MCF 10A (cell line): ENCODE measurements around the gene CDKL1. TPM values are rescaled to one million over a fixed set of nuclear protein-coding genes. Genes with fewer than 3 reads are reported as not detected.
"Not testable (repeated sequence)": the region's sequence is repeated elsewhere in the genome, so short reads cannot be mapped to it uniquely, and the experiment has no call there.

ENCODE experiments used
- BruUV-seq: library from RNA; stranded (reverse); fragments of 400-500 nt; replicated peaks from 2 replicates; lab custom pipeline; 2021; lab: Mats Ljungman, UMichigan
- CTCF ChIA-PET: fragments of 300-600 bp; sonication (Branson Sonifier 250); formaldehyde crosslinking; extraction: SDS; loops from one replicate; lab custom pipeline; 2021; ENCODE audit warnings: antibody characterized with exemption, inconsistent platforms; lab: Yijun Ruan, JAX
- POLR2A ChIA-PET: fragments of 300-600, 350-650 bp; sonication (Branson Sonifier 250); formaldehyde crosslinking; extraction: SDS; loops from one replicate; lab custom pipeline; 2020; ENCODE audit warnings: antibody characterized with exemption, inconsistent platforms; lab: Yijun Ruan, JAX
- DNase-seq: peaks from one replicate; pipeline ENCODE4 v3.0.0-alpha.2; 2018; ENCODE audit not compliant: unreplicated experiment
- H3K27ac Mint-ChIP-seq: one replicate; pipeline ENCODE4 v1.8.0; 2022; ENCODE audit warnings: mild to moderate bottlenecking, low read depth, mixed read lengths; ENCODE audit not compliant: unreplicated experiment
- H3K27me3 Mint-ChIP-seq: one replicate; pipeline ENCODE4 v1.8.0; 2022; ENCODE audit warnings: mixed read lengths; ENCODE audit not compliant: insufficient read depth, unreplicated experiment
- H3K36me3 Mint-ChIP-seq: one replicate; pipeline ENCODE4 v1.8.0; 2022; ENCODE audit warnings: mild to moderate bottlenecking, moderate library complexity, mixed read lengths; ENCODE audit not compliant: insufficient read depth, unreplicated experiment
- H3K4me1 Mint-ChIP-seq: one replicate; pipeline ENCODE4 v1.8.0; 2022; ENCODE audit warnings: mixed read lengths; ENCODE audit not compliant: insufficient read depth, unreplicated experiment
- H3K4me3 Mint-ChIP-seq: one replicate; pipeline ENCODE4 v1.8.0; 2022; ENCODE audit warnings: mild to moderate bottlenecking, moderate library complexity, mixed read lengths; ENCODE audit not compliant: unreplicated experiment
- H3K9me3 Mint-ChIP-seq: one replicate; pipeline ENCODE4 v1.8.0; 2022; ENCODE audit warnings: mixed read lengths; ENCODE audit not compliant: unreplicated experiment
- CTCF ChIP-seq: fragments of 200-600 bp; IDR thresholded peaks from one replicate; pipeline ENCODE4 v1.8.0; 2022; ENCODE audit warnings: antibody characterized with exemption, mild to moderate bottlenecking; ENCODE audit not compliant: unreplicated experiment
- intact Hi-C: fragments of 100-400 bp; cut with micrococcal nuclease; formaldehyde crosslinking; loops from 2 replicates; pipeline ENCODE4 v1.14.1; 2022
- total RNA-seq: library from RNA; stranded (reverse); gene quantifications from 2 replicates; pipeline ENCODE4 v1.2.3, GENCODE V29; 2022

CDKL1 gene
- total RNA-seq, 1 experiment from 2014 or later, result 26.3 TPM

- Mint-ChIP-seq H3K4me3 (no peak overlapping the region), H3K4me1 (peaks cover 12% of the 10 kb centered on the region), H3K27me3 (no peaks in the 10 kb centered on the region), H3K27ac (no peak overlapping the region), H3K36me3 (peaks cover 6% of the 10 kb centered on the region), H3K9me3 (no peaks in the 10 kb centered on the region)
- ChIA-PET CTCF (interaction anchor here (0.6 to 0.9 kb wide), 2 partner anchors 17 to 39 kb away, joined by 3 read pairs; no protein-coding TSS in a partner anchor), POLR2A (interaction anchor here (0.6 to 2.9 kb wide), 5 partner anchors 10 to 55 kb away, joined by 3 to 12 read pairs (median 3); partner anchors contain the start of gene CDKL1)
- BruUV-seq, result no TSS peak
- no peak for TF ChIP-seq CTCF
- intact Hi-C loops, result no loop called here
- no peak for DNase-seq
Measured at GRCh38 chr14:50360093-50360492, 36.6 kb downstream of the CDKL1 start.

GRCh38 chr14:50359631-50360030, 37.0 kb downstream of the CDKL1 start:
- intact Hi-C loops, result no loop called here
- no peaks in the 10 kb centered on the region for H3K27me3 Mint-ChIP-seq
- CTCF ChIA-PET, result interaction anchor here (0.6 to 0.9 kb wide), 2 partner anchors 18 to 38 kb away, joined by 3 read pairs; no protein-coding TSS in a partner anchor
- BruUV-seq, result no TSS peak
- no peak for DNase-seq
- H3K4me3 Mint-ChIP-seq, result no peak overlapping the region
- no peaks in the 10 kb centered on the region for H3K9me3 Mint-ChIP-seq
- no peak overlapping the region for H3K27ac Mint-ChIP-seq
- POLR2A ChIA-PET, result interaction anchor here (0.7 to 2.9 kb wide), 2 partner anchors 36 to 56 kb away, joined by 3 to 12 read pairs; partner anchors contain the start of gene CDKL1
- TF ChIP-seq CTCF, result no peak
- peaks cover 6% of the 10 kb centered on the region for H3K36me3 Mint-ChIP-seq
- peaks cover 12% of the 10 kb centered on the region for H3K4me1 Mint-ChIP-seq

GRCh38 chr14:50357753-50358395, 38.8 kb downstream of the CDKL1 start:
- DNase-seq, result no peak
- Mint-ChIP-seq H3K9me3 (no peaks in the 10 kb centered on the region), H3K36me3 (peaks cover 6% of the 10 kb centered on the region), H3K4me3 (no peak overlapping the region), H3K4me1 (peaks cover 5% of the 10 kb centered on the region), H3K27ac (no peak overlapping the region), H3K27me3 (no peaks in the 10 kb centered on the region)
- intact Hi-C loops, result no loop called here
- no peak for TF ChIP-seq CTCF
- ChIA-PET POLR2A (interaction anchor here (0.7 to 1.3 kb wide), 2 partner anchors 12 to 46 kb away, joined by 3 read pairs; partner anchors contain the start of gene L2HGDH), CTCF (interaction anchor here (1.0 kb wide), 1 partner anchor 37 kb away, joined by 3 read pairs; no protein-coding TSS in a partner anchor)
- no TSS peak for BruUV-seq

GRCh38 chr14:50357124-50357523, 39.6 kb downstream of the CDKL1 start:
- TF ChIP-seq CTCF, result no peak
- Mint-ChIP-seq H3K27ac (no peak overlapping the region), H3K27me3 (no peaks in the 10 kb centered on the region), H3K9me3 (no peaks in the 10 kb centered on the region), H3K4me1 (peaks cover 5% of the 10 kb centered on the region), H3K36me3 (peaks cover 6% of the 10 kb centered on the region), H3K4me3 (no peak overlapping the region)
- ChIA-PET CTCF (interaction anchor here (0.9 to 1.0 kb wide), 2 partner anchors 8 to 36 kb away, joined by 3 read pairs; no protein-coding TSS in a partner anchor), POLR2A (no interaction called here)
- intact Hi-C loops, result no loop called here
- DNase-seq, result no peak
- no TSS peak for BruUV-seq

GRCh38 chr14:50356283-50356682, 40.4 kb downstream of the CDKL1 start:
- CTCF ChIA-PET, result interaction anchor here (0.6 to 0.9 kb wide), 3 partner anchors 9 to 29 kb away, joined by 3 read pairs; no protein-coding TSS in a partner anchor
- H3K27ac Mint-ChIP-seq, H3K27me3 Mint-ChIP-seq, H3K4me1 Mint-ChIP-seq, H3K4me3 Mint-ChIP-seq, POLR2A ChIA-PET, H3K36me3 Mint-ChIP-seq, BruUV-seq, intact Hi-C loops, H3K9me3 Mint-ChIP-seq, DNase-seq: not testable (repeated sequence)
